DMS 273 (cell line): Measurements from ENCODE around the gene ZNF609.
"Not testable (repeated sequence)": the region's sequence is repeated elsewhere in the genome, so short reads cannot be mapped to it uniquely, and the experiment has no call there.

Source experiments
- DNase-seq: peaks from one replicate; lab custom pipeline; 2025; ENCODE audit not compliant: unreplicated experiment; lab: John Stamatoyannopoulos, UW

Gene ZNF609

DNA sequence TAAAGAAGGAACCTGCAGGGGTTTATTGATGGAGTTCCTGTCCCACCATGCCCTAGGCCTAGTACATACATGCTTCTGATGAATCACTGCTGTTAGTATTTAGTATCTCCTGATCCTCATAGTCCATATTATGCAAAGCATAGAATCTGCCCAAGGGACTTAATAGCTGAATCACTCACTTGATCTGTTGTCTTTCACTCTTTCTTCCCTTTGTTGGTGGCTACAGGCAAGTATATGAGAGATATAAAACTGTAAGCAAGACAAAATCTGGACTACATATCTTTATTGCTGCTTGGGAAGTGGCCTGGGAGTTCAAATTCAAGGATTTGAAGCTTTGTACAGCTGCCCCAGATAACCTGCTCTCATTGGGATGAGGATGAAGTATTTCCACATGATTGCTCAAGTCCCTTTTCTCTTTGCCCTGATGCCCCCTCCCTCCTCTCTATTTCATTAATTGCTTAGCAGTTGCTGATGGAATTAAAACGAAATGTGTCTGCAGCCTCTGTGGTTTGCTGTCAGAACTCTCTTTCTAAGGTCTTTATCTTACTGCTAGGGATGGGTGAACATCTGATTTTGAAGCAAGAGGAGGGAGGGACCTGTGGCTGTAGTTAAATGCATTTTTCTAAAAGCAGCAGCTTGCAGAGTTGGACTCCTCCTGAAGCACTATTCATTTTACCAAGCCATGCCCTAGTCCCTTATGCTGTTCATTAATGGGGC is 114.1 kb downstream of the ZNF609 start:
- DNase-seq: no peak

DNA sequence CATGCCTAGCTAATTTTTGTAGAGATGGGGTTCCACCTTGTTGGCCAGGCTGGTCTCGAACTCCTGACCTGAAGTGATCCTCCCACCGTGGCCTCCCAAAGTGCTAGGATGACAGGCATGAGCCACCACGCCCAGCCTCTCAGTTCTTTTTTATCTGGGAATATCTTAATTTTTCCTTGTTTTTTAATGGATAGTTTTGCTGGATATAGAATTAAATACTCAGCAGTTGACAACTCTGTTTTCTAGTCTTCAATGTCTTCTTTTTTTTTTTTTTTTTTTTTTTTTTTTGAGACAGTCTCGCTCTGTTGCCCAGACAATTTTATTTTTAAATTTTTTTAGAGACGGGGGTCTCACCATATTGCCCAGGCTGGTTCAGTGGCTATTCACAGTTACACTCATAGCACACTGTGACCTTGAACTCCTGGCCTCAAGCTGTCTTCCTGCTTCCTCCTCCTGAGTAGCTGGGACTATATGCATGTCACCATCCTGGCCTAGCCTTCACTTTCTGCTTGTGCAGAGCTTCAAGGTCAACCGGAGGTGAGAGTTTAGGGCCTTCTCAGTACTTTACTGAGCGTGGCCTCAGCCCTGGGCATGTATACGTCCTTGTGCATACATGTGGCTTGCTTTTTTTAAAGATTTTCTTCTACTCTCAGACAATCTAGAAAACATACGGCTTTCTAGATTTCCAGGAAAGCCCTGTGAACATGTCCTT is 120.5 kb downstream of the ZNF609 start:
- DNase-seq: no peak

DNA sequence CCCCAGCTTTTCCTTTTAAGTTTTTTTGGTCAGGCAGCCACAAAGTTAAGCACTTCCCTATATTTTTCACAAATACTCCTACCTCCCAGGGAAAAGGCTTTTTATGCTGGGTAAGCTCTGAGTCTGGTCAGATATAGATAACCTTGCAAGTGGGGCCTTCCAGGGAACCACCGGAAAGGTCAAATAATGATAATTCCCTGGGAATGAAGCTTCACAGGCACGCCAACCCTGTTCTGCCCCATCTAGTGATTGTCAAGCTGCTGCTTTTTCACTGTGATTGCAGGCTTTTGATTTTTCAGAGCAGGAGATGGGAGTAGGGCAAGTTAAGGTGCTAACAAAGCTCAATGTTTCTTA is 121.0 kb downstream of the ZNF609 start:
- no peak for DNase-seq

DNA sequence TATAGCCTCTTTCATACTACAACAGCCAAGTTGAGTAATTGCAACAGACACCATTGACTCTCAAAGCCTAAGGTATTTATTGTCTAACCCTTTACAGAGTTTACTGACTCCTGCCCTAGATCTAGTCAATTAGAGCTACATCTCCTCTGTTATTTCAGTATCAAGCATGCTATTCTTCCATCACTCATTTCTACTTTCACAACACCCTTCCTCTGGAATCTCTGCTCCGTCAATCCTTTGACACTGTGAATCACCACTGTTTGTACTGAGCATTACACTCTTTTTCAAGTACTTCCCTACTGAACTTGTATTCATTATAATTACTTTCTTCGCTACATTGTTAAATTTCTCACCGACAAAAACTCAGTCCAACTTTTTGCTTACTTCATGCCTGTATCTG is 121.8 kb downstream of the ZNF609 start:
- DNase-seq: no peak

DNA sequence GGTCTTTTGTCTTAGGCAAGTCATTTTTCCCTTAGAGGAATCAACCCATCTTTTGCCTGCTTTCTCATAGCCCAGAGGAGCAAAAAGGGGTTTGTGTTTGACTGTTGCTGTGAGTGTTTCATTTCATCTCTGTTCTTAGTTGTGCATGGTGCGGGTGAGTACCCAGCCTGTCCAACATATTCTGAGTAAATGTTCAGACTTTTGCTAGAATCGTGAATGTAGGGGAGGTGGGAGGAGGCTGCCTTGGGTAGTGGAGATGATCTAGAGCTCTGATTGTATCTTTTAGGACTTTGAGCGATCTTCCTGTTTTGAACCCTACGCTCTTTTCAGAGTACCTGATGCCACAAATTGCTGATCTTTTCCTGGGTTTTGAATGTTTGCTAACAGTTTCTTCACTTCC is 123.1 kb downstream of the ZNF609 start:
- DNase-seq: no peak

DNA sequence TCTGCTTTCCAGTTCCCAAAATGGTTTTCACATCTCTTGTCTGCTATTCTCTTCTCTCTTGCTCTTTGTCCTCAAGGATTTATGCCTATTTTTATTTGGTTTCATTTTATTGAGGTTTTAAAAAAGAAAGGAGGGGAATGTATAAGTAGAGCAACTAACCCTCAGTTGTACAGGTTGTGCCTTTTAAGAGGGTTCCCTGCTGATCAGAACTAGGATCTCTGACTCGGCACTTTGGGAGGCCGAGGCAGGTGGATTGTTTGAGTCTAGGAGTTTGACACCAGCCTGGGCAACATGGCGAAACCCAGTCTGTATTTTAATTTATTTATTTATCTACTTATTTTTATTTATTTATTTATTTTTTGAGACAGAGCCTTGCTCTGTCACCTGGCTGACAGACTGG is 123.6 kb downstream of the ZNF609 start:
- DNase-seq: no peak

DNA sequence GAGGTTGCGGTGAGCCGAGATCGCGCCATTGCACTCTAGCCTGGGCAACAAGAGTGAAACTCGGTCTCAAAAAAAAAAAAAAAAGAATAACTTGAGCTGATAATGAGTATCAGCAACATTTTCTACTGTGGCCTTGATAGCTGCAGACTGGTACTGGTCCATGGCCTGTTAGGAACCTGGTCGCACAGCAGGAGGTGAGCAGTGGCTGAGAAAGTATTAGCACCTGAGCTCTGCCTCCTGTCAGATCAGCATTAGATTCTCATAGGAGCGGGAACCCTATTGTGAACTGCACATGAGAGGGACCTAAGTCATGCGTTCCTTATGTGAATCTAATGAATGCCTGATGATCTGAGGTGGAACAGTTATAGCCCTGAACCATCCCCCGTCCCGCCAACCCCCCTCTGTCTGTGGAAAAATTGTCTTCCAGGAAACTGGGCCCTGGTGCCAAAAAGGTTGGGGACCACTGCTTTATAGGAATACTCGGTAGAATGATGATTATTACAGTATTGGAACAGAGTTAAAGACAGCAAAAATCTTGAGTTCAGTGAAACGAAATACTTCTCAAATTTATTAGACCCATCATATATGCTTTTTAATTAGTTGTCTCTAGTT is 126.0 kb downstream of the ZNF609 start:
- DNase-seq: no peak

DNA sequence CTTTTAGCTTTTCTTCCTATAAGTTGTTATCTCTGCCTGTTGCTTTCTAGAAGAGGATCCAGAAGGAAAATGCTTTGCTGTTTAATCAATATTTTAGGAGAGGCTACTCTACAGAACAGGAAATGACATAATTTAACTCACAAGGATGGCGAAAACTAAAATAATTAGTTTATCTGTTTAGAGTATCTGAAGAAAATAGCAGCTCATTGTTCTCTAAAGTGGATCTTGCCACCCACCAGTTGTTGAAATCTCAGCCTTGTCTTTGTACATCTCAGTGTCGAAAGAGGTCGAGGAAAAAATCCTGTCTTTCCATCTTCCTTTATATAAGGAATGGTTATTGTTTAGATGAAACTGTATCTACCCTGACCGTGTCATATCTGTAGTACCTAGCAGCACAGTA is 126.6 kb downstream of the ZNF609 start:
- DNase-seq: no peak

DNA sequence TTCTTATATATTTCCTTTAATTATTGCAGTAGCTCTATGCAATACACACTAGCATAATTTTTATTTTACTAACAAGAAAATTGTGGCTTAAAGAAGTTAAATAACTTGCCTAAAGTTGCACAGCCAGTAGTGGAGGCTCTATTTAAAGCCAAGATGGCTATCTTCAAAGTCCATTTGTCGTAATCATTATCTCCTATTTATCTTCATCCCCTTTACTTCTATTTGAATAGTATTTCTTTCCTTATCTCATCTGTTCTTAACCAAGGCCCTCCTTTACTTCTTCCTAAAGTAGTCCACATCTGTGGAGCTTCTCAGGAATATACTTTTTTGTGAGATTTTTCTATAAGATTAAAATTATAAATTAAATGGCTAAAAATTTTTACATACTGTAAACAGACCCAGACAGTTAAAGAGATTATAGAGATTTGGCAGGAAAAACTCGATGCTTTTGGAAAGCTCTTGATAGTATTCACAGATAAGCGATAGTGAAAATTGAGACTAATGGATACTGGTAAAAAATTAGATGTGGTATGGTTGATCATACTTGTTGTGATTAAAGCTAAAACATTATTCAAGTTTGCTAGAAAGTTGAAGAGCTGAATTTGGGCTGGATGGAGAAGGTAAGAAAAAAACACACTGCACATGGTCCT is 129.2 kb downstream of the ZNF609 start:
- no peak for DNase-seq

DNA sequence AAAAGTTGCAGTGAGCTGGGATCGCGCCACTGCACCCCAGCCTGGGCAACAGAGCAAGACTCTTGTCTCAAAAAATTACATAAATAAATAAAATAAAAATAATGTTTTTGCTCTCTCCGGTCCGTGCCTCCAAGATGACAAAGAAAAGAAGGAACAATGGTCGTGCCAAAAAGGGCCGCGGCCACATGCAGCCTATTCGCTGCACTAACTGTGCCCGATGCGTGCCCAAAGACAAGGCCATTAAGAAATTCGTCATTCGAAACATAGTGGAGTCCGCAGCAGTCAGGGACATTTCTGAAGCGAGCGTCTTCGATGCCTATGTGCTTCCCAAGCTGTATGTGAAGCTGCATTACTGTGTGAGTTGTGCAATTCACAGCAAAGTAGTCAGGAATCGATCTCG is 132.5 kb downstream of the ZNF609 start:
- DNase-seq: not testable (repeated sequence)

DNA sequence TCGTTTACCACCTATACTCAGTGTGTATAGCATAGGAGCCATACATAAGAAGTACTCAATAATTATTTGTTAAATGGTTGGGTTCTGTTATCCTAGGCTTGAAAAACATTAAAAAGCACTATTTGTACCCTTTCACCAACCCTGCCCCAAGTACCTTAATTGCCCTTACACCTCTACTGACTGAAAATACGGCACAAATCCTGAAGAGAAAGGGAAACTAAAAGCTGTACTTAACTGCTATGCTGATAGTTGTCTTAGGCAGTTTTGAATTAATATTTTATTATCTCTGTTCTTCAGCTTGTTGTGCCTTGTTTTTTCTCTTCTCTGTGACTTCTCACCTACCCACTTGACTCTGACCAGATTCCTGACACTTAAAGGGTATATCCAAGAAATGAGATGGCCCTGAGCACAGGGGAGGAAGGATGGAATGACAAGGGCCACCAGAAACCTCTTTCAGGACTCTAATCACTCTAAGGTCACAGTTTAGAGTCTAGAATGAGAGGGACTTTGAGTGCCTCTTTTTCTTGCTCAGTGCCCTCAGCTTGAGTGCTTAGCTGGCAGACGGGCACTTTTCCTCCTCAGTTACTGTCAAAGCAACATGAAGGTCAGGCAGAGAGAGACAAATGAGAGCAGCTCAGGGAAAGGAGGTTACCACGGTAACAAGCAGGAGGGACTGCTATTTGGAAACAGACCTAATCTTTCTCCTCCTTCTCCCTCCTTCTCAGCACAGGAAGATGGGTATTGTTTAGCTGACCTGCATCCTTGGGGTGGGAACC is 136.5 kb downstream of the ZNF609 start:
- DNase-seq: peak; percentile 63

DNA sequence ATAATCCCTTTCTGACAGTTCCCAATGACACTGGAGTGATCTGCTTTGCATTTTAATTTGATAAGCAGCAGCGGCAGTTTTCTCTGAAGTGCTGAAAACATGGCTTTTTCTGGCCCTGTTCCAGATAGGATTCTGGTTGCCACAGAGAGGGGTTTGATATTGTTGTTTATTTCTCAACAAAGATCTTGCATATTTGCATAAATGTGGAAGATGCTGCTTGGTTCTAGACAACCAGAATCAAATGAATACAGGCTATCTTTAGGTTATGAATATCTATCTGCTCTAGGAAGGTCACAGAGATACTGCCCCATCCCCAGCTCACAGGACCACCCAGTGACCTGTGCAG is 137.1 kb downstream of the ZNF609 start:
- peak; percentile 63 for DNase-seq

DNA sequence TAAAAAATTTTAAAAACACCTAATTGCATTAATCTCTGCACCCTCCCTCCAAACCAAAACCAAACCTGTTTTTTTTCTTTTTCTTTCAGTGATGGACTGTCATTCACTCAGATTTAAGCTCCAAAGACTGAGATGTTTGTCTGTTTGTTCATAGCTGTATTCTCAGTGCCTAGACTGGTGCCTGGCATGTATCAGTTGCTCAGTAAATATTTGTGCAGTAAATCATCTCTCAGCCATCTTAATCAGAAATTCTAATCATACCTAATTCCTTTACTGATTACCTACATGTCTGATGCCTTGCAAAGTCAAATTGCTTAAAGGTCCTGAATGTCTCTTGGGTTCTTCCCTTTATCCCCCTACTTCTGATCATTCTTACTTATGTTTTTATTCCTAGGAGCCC is 138.8 kb downstream of the ZNF609 start:
- no peak for DNase-seq

DNA sequence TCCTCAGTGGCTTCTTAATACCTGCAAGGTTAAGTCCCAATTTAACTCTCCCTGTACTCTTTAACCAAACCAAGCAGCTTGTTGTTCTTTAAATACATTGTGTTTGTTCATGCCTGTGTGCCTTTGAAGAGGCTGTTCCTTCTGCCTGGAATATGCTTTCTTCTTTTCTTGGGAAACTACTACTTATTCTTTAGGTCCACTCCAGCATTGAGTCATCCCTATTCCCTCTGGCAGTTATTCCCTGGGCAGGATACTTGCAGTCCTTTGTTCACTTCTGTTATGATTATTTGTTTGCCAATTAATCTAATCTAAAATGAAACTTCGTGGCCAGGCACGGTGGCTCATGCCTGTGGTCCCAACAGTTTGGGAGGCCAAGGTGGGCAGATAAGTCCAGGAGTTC is 139.3 kb downstream of the ZNF609 start:
- DNase-seq: no peak

DNA sequence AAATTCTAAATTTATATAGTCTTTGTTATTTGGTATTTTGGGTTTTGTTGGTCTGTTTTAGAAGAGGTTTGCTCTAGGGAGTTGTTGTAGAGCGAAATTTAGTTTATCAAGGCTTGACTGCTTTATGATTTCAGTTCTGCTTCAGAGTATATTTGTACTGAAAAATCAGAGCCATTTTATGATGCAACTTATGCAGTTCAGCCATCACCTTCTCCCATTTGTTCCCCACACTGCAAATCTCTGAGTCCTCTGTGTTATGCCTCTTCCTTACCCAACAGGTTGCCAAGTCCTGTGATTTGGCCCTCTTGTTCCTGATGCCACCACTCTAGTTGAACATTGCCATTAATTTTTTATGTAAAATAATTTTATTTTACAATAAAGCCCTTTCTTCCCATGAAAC is 140.4 kb downstream of the ZNF609 start:
- DNase-seq: no peak

DNA sequence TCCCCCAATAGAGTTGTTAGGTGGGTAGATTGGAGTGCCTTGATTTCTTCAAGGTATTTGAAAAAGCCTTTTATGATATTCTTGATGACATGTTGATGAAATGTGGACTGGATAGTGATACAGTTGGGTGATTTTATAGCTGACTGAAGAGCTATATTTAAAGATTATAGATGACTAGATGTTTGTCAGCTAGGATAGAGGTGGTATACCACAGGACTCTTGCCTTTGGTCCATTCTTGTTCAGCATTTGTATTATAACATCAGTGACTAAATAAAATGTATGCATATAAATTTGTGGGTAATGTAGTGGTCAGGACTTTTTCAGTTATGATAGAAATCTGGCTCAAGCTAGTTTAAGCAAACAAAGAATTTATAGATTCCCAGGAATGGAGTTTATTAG is 143.9 kb downstream of the ZNF609 start:
- DNase-seq: no peak

DNA sequence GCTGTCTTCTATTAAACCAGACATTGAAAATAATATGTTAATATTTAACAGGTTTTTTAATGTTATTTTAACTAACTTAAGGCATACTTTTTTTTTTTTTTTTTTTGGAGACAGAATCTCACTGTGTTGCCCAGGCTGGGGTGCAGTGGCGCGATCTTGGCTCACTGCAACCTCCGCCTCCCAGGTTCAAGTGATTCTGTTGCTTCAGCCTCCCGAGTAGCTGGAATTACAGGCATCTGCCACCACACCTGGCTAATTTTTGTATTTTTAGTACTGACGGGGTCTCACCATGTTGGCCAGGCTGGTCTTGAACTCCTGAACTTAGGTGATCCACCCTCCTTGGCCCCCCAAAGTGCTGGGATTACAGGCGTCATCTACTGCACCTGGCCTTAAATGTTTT is 147.0 kb downstream of the ZNF609 start:
- DNase-seq: not testable (repeated sequence)

DNA sequence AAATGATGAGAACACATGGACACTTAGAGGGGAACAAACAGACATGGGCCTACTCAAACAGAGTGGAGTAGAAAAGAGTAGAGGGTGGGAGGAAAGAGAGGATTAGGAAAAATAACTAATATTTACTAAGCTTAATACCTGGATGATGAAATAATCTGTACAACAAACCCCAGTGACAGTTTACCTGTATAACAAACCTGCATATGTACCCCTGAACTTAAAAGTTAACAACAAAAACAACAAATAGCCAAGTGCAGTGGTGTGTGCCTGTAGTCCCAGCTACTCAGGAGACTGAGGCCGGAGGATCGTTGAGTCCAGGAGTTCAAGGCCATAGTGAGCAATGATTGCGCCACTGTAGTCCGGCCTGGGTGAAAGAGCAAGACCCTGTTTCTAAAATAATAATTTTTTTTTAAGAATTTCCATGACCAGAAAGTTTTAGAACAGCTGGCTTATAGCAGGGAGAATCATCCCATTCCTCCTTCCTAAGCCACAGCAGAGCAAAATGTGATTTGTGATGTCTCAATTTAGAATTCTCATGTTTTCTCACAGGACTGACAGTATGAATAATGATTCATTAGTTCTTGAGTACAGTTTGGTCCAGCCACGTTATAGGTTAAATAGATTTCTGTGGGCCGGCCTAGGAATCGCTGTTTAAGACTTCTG is 150.0 kb downstream of the ZNF609 start:
- DNase-seq: no peak

DNA sequence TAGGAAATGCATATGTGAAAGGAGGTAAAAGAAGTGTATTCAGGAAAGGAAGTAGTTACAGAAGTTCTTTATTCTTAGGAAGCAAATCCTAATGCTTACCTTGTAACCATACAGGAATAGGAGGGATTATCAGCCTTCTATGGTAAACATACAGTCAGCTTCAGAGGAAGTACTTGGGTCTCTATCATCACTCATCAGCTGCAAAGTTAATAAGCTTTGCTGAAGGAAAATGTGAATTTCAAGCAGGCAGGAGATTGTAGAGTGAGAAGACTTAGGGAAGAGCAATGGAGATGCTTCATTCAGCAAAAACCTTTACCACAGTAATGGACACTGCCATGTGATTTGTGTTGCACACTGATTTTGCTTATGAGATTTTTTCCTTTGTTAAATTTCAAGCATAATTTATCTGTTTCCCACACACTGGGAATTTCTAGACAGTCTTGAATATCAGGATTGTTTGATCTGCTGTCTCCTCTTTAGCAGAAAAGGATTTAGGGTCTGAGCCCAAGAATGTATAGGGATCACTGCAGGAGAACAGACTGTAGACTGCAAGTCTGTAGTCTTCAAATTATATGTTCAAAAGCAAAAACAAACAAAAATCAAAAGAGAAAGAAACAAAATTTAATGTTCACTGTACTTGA is 150.8 kb downstream of the ZNF609 start:
- DNase-seq: no peak

DNA sequence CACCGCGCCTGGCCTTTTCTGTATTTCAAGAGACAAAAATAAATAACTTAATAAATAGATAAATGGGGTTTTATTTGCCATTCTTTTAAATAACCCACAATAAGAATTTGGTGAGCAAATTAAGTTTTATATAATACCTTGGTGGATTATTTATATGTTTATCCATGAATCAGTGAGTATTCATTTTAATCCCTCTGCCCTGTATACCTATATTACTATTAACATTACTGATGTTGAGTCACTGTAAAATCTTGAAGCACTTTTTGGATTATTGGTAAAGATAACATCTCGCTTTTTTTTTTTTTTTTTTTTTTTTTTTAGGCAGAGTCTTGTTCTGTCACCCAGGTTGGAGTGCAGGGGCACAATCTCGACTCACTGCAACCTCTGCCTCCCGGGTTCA is 154.1 kb downstream of the ZNF609 start:
- DNase-seq: no peak
